ENCODE data around the gene HSP90AB1.

HSP90AB1 gene

DNA sequence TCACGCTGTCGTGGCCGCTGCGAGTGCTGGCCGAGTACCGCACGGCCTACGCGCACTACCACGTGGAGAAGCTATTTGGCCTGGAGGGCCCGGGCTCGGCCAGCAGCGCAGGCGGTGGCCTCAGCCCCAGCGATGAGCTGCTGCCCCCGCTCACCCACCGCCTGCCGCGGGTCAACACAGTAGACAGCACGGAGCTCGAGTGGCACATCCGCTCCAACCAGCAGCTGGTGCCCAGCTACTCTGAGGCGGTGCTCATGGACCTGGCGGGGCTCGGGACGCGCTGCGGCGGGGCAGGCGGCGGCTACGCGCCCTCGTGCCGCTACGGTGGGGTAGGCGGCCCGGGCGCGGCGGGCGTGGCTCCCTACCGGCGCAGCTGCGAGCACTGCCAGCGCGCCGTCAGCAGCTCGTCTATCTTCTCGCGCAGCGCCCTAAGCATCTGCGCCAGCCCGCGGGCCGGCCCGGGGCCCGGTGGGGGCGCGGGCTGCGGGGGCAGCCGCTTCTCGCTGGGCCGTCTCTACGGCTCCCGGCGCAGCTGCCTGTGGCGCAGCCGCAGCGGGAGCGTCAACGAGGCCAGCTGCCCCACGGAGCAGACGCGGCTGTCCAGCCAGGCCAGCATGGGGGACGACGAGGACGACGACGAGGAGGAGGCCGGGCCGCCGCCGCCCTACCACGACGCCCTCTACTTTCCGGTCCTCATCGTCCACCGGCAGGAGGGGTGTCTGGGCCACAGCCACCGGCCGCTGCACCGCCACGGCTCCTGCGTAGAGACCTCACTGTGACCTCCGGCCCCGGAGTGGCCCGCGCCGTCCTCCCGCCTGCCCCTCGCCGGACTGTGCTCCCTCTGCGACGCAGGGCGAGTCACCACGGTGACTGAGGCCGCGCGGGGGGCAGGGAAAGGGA is 29.1 kb downstream of the HSP90AB1 start:
- Histone ChIP-seq H3K27me3 (no peaks in the 10 kb centered on the region), H3K36me3 (no peaks in the 10 kb centered on the region), H3K4me1 (peaks cover 4% of the 10 kb centered on the region; the same call in 1 of the 2 replicates), H3K4me3 (ENCODE audit: low read depth, low read length) (no peak overlapping the region), H3K9me3 (no peaks in the 10 kb centered on the region)
- TF ChIP-seq, protein P1, sequence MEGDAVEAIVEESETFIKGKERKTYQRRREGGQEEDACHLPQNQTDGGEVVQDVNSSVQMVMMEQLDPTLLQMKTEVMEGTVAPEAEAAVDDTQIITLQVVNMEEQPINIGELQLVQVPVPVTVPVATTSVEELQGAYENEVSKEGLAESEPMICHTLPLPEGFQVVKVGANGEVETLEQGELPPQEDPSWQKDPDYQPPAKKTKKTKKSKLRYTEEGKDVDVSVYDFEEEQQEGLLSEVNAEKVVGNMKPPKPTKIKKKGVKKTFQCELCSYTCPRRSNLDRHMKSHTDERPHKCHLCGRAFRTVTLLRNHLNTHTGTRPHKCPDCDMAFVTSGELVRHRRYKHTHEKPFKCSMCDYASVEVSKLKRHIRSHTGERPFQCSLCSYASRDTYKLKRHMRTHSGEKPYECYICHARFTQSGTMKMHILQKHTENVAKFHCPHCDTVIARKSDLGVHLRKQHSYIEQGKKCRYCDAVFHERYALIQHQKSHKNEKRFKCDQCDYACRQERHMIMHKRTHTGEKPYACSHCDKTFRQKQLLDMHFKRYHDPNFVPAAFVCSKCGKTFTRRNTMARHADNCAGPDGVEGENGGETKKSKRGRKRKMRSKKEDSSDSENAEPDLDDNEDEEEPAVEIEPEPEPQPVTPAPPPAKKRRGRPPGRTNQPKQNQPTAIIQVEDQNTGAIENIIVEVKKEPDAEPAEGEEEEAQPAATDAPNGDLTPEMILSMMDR (IDR thresholded peaks at IDR 0.05; ENCODE audit: low read depth, low read length), result no peak
- DNase-seq, result no peak

DNA sequence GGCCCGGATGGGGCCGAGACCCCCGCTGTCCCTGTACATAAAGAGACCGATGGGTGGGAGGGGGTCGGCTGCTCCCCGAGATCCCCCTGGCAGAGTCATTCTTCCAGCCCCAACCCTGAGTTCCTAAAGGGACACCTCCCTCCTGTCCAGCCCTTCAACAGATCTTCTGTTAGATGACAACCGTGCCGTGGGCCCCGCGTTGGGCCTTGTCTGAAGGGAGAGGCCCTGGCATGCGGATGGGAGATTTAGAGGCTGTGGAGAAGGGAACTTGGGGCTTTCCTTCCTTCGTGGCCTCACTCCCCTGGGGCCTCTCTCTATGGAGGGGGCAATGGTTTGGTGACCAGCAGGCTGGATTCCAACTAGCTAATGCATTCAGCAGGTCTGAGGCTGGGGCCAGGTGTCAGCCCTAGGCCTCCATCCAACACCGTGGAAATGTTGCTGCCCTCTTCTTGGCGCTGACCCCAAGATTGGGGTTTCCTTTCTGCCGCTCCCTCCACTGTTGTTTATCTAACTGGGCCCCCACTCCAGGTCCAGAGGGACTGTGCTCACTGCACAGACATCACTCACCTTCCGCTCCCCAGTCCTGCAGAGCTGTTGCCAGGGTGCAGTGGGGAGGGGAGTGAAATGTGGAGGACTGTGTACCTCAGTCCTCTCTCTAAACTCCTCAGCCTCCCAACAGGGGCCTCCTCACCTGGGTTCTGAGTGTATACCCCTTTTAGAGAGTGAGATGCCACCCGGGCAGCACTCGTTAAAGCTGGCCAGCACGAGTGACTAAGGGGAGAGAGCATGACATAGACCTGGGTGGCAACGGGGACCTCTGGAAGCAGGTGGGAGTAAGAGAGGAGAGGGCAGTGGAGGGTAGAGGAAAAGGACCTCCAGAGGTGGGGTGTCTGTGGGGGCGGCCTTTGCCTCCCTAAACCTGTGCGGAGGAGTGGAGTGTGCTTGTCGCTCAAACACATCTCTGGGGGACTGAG is 30.1 kb downstream of the HSP90AB1 start:
- TF ChIP-seq, protein P1 (IDR thresholded peaks at IDR 0.05; ENCODE audit: low read depth, low read length), result no peak
- Histone ChIP-seq H3K9me3 (no peaks in the 10 kb centered on the region), H3K27me3 (no peaks in the 10 kb centered on the region), H3K4me1 (no peaks in the 10 kb centered on the region), H3K4me3 (ENCODE audit: low read depth, low read length) (no peak overlapping the region), H3K36me3 (no peaks in the 10 kb centered on the region)
- no peak for DNase-seq

DNA sequence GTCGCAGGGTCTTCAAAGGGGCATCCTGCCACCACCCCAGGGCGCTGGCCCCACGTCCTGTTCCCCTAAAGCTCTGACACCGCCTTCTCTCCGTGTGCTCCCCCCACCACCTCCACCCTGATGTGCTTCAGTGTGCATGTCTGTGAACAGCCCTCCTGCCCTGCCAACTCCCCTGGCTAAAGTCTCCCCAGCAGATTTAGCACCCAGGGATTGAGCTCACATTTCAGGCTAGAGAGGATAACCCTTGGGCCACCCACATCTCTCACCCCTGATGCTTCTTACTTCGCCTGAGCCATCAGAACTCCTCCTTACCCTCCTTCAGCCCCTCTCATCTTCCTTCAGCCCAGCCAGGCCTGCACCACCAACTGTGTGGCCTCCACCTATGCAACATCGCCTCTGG is 30.9 kb downstream of the HSP90AB1 start:
- no peak overlapping the region for H3K4me3 ChIP-seq (ENCODE audit: low read depth, low read length)
- H3K36me3 ChIP-seq, result no peaks in the 10 kb centered on the region
- DNase-seq, result no peak
- TF ChIP-seq, protein P1 (IDR thresholded peaks at IDR 0.05; ENCODE audit: low read depth, low read length), result no peak
- no peaks in the 10 kb centered on the region for H3K4me1 ChIP-seq
- no peaks in the 10 kb centered on the region for H3K9me3 ChIP-seq
- no peaks in the 10 kb centered on the region for H3K27me3 ChIP-seq

DNA sequence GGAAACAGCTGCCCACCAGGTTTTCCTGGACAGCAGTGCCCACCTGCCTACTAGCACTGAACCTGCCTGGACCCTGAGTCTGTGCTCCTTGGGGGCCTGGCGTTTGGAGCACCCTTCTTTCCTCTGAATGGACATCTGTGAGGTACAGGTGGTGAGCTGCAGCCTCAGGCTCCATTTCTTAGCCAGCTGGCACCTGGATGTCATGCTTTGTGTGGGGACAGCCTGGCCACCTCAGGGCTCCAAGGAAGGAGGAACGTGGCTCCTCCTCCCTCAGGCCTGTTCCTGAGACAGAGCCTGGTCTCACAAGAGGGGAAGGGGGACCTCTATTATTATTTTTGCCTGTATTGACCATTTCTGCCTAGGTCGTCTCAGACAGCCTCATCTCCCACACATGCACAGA is 31.4 kb downstream of the HSP90AB1 start:
- Histone ChIP-seq H3K36me3 (no peaks in the 10 kb centered on the region), H3K4me3 (ENCODE audit: low read depth, low read length) (no peak overlapping the region), H3K27me3 (no peaks in the 10 kb centered on the region), H3K4me1 (no peaks in the 10 kb centered on the region), H3K9me3 (no peaks in the 10 kb centered on the region)
- DNase-seq, result no peak
- TF ChIP-seq, protein P1 (IDR thresholded peaks at IDR 0.05; ENCODE audit: low read depth, low read length), result no peak

DNA sequence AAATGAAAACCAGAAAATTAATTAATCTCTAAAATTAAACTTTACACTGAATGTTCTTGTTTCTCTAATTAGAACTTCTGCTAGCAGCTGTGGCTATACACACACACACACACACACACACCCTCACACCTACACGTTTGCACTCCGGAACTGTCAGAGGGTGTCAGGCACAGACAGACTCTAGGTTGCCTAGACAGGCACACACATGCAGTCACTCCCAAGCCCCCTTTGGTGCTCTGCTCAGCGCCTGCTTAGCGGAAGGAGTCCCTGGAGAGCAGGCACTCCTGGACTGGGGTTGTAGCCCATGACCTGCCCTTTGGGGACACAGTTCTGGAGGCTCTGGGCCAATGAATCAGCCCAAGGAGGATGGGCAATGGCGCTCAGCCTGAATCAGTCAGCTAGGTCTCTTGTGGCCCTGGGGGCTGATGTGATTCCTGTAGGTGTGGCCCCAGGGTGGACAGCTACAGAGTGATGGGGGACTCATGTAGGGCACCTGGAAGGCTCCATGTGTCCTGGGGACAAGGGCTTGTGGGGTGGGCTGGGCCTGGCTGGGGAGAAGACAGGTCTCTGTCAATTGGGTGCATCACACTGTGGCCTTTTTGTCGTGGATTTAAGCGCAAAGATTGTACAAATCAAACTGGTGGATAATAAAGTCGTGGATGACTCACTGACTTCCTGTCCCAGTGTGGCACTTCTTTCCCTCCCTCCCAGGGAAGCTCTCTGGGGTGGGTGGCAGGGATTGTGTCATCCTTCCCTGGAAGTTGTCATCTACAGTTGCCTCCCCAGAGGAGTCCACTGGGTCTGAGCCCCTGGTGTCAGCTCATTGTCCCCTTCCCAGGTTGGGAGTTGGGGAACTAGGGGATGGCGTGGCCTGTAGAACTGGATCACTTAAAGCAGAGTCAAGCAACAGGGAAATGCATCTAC is 32.1 kb downstream of the HSP90AB1 start:
- Histone ChIP-seq H3K4me1 (no peaks in the 10 kb centered on the region), H3K36me3 (no peaks in the 10 kb centered on the region), H3K9me3 (no peaks in the 10 kb centered on the region), H3K27me3 (no peaks in the 10 kb centered on the region), H3K4me3 (ENCODE audit: low read depth, low read length) (no peak overlapping the region)
- no peak for DNase-seq
- TF ChIP-seq, protein P1 (IDR thresholded peaks at IDR 0.05; ENCODE audit: low read depth, low read length), result no peak
